ENCODE data around the gene RAB30. TPM values are rescaled to one million over a fixed set of nuclear protein-coding genes. Genes with fewer than 3 reads are reported as not detected.

The RAB30 gene
- total and polyA plus RNA-seq, 2 donors (not counting 3 experiments of a cell fraction or from before 2014, with no cell fraction given) = 4.1 to 14.6 TPM

DNA sequence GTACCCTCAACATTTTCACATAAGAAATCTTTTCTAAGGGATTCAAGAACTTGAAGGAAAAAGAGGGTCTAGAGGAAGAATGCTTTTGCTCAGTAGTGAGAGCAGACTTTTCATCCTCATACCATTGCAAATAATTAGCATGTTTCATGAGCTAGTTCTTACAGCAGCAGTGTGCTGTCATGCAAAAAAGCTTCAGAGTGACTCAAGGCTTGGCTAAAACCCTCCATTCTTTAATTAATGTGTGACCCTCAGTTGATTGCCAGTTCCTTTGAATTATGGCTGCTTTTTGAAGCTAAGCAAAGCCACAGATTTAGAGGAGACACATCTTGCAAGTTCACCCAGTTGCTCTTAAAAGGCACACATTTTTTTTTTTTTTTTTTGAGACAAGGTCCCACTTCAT is 48.6 kb upstream of the RAB30 start:
- no peak for FAIRE-seq
- Histone ChIP-seq H3K79me2 (ENCODE audit: control insufficient read depth, insufficient read depth, low read length) (no peaks in the 10 kb centered on the region), H3K4me2 (ENCODE audit: insufficient read depth, low read length) (no peak overlapping the region), H3K9me1 (replicated peaks; ENCODE audit: control insufficient read depth, extremely low read depth, insufficient read depth, low read length) (no peaks in the 10 kb centered on the region), H2AFZ (ENCODE audit: low read depth, low read length) (no peak overlapping the region), H3K9ac (replicated peaks; ENCODE audit: extremely low read depth, insufficient read depth, low read length) (no peak overlapping the region), H3K4me1 (ENCODE audit: control insufficient read depth, extremely low read depth, insufficient read depth, low read length) (peaks cover 3% of the 10 kb centered on the region), H4K20me1 (replicated peaks; ENCODE audit: control insufficient read depth, extremely low read depth, insufficient read depth, low read length) (no peaks in the 10 kb centered on the region), H3K9me3 (replicated peaks; ENCODE audit: control insufficient read depth, insufficient read depth, low read length) (no peaks in the 10 kb centered on the region), H3K4me3 (replicated peaks in 1 of 3; ENCODE audit: insufficient read depth in 1 of 3, low read depth in 1 of 3, low read length in 3 of 3) (no peak overlapping the region), H3K27ac (ENCODE audit: insufficient read depth, low read depth, low read length) (no peak overlapping the region), H3K36me3 (ENCODE audit: control insufficient read depth in 2 of 2, extremely low read depth in 1 of 2, insufficient read depth in 2 of 2, low read length in 2 of 2) (no peaks in the 10 kb centered on the region), H3K27me3 (ENCODE audit: control insufficient read depth in 2 of 2, insufficient read depth in 2 of 2, low read length in 2 of 2) (no peaks in the 10 kb centered on the region)
- dilution Hi-C loops (cut with MboI; ENCODE audit: extremely low pct_ligation_motif_present, low sequenced_read_pairs) = no loop called here
- intact Hi-C loops (cut with micrococcal nuclease) = no loop called here
- TF ChIP-seq EZH2 (IDR thresholded peaks at IDR 0.05; ENCODE audit: borderline replicate concordance, low read depth, low read length, severe bottlenecking) (no peak), FOS (IDR thresholded peaks at IDR 0.05; ENCODE audit: borderline replicate concordance, insufficient read depth, low read length) (no peak), GATA2 (IDR thresholded peaks at IDR 0.05; ENCODE audit: insufficient read depth, insufficient read length, low read depth, low read length) (no peak), POLR2AphosphoS5 (IDR thresholded peaks at IDR 0.05; ENCODE audit: insufficient read depth, low read depth, low read length) (no peak), JUN (IDR thresholded peaks at IDR 0.05; ENCODE audit: borderline replicate concordance, insufficient read depth, insufficient read length, low read depth) (no peak), POLR2A (IDR thresholded peaks at IDR 0.05; ENCODE audit: low read depth, low read length) (no peak), CTCF (IDR thresholded peaks at IDR 0.05; ENCODE audit: extremely low read depth in 1 of 2, insufficient read depth in 1 of 2, low read depth in 1 of 2, low read length in 2 of 2) (no peak), MYC (IDR thresholded peaks at IDR 0.05; ENCODE audit: low read depth, low read length) (no peak)
- TF ChIP-seq, protein P1, sequence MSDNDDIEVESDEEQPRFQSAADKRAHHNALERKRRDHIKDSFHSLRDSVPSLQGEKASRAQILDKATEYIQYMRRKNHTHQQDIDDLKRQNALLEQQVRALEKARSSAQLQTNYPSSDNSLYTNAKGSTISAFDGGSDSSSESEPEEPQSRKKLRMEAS (IDR thresholded peaks at IDR 0.05; ENCODE audit: insufficient read depth, insufficient read length) = no peak
- POLR2A ChIA-PET = no interaction called here
- CTCF ChIA-PET = interaction anchor here (0.7 kb wide), 1 partner anchor 10 kb away, joined by 3 read pairs; no protein-coding TSS in a partner anchor
- BruUV-seq (replicated peaks) = no TSS peak
- DNase-seq (ENCODE audit: low read depth, low spot score) = no peak
